ENCODE measurements around the gene EPHA3.

DNA sequence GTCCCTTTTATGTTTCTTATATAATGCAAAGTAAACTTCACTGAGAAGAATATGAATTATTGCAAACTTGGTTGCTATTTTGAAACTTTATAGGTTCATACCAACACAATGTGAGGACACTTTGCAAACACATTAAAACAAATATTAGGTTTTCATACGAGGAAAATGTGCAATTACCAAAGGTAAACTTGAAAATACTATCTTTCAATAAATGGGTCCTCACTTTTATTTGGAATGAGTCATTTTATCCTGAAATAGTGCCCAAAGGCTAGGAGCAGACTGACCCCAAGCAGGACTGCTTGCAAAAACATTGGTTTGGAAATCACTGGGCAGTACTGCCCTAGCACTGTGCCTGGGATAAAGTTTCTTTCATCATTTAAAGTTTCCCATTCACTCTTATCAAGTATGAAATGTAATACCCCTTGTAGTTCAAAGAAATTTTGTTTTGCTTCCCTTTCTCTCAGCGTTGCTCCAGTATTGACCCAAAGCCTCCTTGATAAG is 396.5 kb downstream of the EPHA3 start:
- TF ChIP-seq, protein P1, sequence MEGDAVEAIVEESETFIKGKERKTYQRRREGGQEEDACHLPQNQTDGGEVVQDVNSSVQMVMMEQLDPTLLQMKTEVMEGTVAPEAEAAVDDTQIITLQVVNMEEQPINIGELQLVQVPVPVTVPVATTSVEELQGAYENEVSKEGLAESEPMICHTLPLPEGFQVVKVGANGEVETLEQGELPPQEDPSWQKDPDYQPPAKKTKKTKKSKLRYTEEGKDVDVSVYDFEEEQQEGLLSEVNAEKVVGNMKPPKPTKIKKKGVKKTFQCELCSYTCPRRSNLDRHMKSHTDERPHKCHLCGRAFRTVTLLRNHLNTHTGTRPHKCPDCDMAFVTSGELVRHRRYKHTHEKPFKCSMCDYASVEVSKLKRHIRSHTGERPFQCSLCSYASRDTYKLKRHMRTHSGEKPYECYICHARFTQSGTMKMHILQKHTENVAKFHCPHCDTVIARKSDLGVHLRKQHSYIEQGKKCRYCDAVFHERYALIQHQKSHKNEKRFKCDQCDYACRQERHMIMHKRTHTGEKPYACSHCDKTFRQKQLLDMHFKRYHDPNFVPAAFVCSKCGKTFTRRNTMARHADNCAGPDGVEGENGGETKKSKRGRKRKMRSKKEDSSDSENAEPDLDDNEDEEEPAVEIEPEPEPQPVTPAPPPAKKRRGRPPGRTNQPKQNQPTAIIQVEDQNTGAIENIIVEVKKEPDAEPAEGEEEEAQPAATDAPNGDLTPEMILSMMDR (IDR thresholded peaks at IDR 0.05; ENCODE audit: poor library complexity, severe bottlenecking): no peak
- TF ChIP-seq, protein P2, sequence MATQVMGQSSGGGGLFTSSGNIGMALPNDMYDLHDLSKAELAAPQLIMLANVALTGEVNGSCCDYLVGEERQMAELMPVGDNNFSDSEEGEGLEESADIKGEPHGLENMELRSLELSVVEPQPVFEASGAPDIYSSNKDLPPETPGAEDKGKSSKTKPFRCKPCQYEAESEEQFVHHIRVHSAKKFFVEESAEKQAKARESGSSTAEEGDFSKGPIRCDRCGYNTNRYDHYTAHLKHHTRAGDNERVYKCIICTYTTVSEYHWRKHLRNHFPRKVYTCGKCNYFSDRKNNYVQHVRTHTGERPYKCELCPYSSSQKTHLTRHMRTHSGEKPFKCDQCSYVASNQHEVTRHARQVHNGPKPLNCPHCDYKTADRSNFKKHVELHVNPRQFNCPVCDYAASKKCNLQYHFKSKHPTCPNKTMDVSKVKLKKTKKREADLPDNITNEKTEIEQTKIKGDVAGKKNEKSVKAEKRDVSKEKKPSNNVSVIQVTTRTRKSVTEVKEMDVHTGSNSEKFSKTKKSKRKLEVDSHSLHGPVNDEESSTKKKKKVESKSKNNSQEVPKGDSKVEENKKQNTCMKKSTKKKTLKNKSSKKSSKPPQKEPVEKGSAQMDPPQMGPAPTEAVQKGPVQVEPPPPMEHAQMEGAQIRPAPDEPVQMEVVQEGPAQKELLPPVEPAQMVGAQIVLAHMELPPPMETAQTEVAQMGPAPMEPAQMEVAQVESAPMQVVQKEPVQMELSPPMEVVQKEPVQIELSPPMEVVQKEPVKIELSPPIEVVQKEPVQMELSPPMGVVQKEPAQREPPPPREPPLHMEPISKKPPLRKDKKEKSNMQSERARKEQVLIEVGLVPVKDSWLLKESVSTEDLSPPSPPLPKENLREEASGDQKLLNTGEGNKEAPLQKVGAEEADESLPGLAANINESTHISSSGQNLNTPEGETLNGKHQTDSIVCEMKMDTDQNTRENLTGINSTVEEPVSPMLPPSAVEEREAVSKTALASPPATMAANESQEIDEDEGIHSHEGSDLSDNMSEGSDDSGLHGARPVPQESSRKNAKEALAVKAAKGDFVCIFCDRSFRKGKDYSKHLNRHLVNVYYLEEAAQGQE (IDR thresholded peaks at IDR 0.05; ENCODE audit: borderline replicate concordance): no peak
- TF ChIP-seq RAD21 (conservative IDR thresholded peaks at IDR 0.05) (no peak), MXI1 (conservative IDR thresholded peaks at IDR 0.05; ENCODE audit: poor library complexity, severe bottlenecking) (no peak), TAF1 (IDR thresholded peaks at IDR 0.05; ENCODE audit: low read depth) (no peak), EZH2 (IDR thresholded peaks at IDR 0.05; ENCODE audit: borderline replicate concordance, insufficient read depth, low read length, poor library complexity, severe bottlenecking) (no peak), SMC3 (conservative IDR thresholded peaks at IDR 0.05; ENCODE audit: poor library complexity) (no peak), EP300 (conservative IDR thresholded peaks at IDR 0.05; ENCODE audit: poor library complexity, severe bottlenecking) (no peak), POLR2AphosphoS5 (IDR thresholded peaks at IDR 0.05) (no peak)
